Right atrium auricular region (tissue), 2 donors: ENCODE results near the gene CD72. TPM values are rescaled to one million over a fixed set of nuclear protein-coding genes. Genes with fewer than 3 reads are reported as not detected.
"Not testable (repeated sequence)": the region's sequence is repeated elsewhere in the genome, so short reads cannot be mapped to it uniquely, and the experiment has no call there.

Experiments used
- DNase-seq: peaks from one replicate; pipeline ENCODE4 v3.0.0-alpha.2; 2019; ENCODE audit warnings: low spot score
- H3K27ac ChIP-seq, 2 donors: fragments of 200-600 bp; sonication (generic); 1 replicate in 1 of 2; 2 replicates in 1 of 2; pipeline ENCODE4 v1.5.1; 2016 to 2019
- H3K27me3 ChIP-seq, 2 donors: fragments of 200-600 bp; sonication (generic); one replicate each; pipeline versions ENCODE4 v1.5.1 to v1.6.0; 2017 to 2019
- H3K36me3 ChIP-seq: fragments of 200-600 bp; sonication (generic); one replicate; pipeline ENCODE4 v1.5.1; 2016
- H3K4me1 ChIP-seq, 2 donors: fragments of 200-600 bp; sonication (generic); one replicate each; pipeline versions ENCODE4 v1.5.1 to v1.6.0; 2017 to 2019
- H3K4me3 ChIP-seq, 2 donors: fragments of 200-600 bp; sonication (generic); 1 replicate in 1 of 2; 2 replicates in 1 of 2; pipeline ENCODE4 v1.5.1; 2017 to 2019; ENCODE audit warnings: mild to moderate bottlenecking in 1 of 2, moderate library complexity in 1 of 2
- H3K9me3 ChIP-seq, 2 donors: fragments of 200-600 bp; sonication (generic); one replicate each; pipeline ENCODE4 v1.5.1; 2019
- CTCF ChIP-seq, 2 donors: fragments of 200-600 bp; sonication (generic); IDR thresholded peaks; one replicate each; pipeline ENCODE4 v1.5.1; 2019; ENCODE audit warnings: antibody characterized with exemption in 2 of 2
- total RNA-seq, 2 donors: library from RNA; depleted of rRNA; stranded (reverse); fragments of >200 nt; gene quantifications; one replicate each; pipeline ENCODE4 v1.1.0, GENCODE V29; 2016

Gene CD72
- total RNA-seq, 2 donors from 2014 or later, result 0.79 to 1.3 TPM

GRCh38 chr9:35612843-35613242, 5.4 kb downstream of the CD72 start:
- H3K4me3 ChIP-seq, result no peak overlapping the region
- H3K36me3 ChIP-seq, result peaks cover 21% of the 10 kb centered on the region
- H3K27ac ChIP-seq, result no peak overlapping the region
- TF ChIP-seq CTCF (IDR thresholded peaks at IDR 0.05), result no peak
- no peak for DNase-seq
- H3K4me1 ChIP-seq, result peaks cover 0 to 13% of the 10 kb centered on the region in 2 donors
- no peaks in the 10 kb centered on the region for H3K9me3 ChIP-seq
- H3K27me3 ChIP-seq, result no peaks in the 10 kb centered on the region

GRCh38 chr9:35612066-35612465, 6.1 kb downstream of the CD72 start:
- not testable (repeated sequence) for H3K4me1 ChIP-seq, H3K27ac ChIP-seq, DNase-seq, H3K4me3 ChIP-seq, H3K9me3 ChIP-seq, H3K27me3 ChIP-seq
- H3K36me3 ChIP-seq, result peaks cover 27% of the 10 kb centered on the region

GRCh38 chr9:35611230-35611797, 6.9 kb downstream of the CD72 start:
- H3K27me3 ChIP-seq, result no peaks in the 10 kb centered on the region
- peak; percentile 44 to 62 for TF ChIP-seq CTCF (IDR thresholded peaks at IDR 0.05)
- H3K4me1 ChIP-seq, result peaks cover 0 to 9% of the 10 kb centered on the region in 2 donors
- H3K9me3 ChIP-seq, result no peaks in the 10 kb centered on the region
- H3K36me3 ChIP-seq, result peaks cover 27% of the 10 kb centered on the region
- no peak overlapping the region for H3K27ac ChIP-seq
- DNase-seq, result no peak
- no peak overlapping the region for H3K4me3 ChIP-seq

GRCh38 chr9:35609820-35610163, 8.4 kb downstream of the CD72 start:
- Histone ChIP-seq H3K4me3 (no peak overlapping the region), H3K36me3 (peaks cover 27% of the 10 kb centered on the region), H3K27me3 (no peaks in the 10 kb centered on the region), H3K9me3 (no peaks in the 10 kb centered on the region), H3K4me1 (peaks cover 0 to 16% of the 10 kb centered on the region in 2 donors), H3K27ac (no peak overlapping the region)
- no peak for TF ChIP-seq CTCF (IDR thresholded peaks at IDR 0.05)
- DNase-seq, result no peak

GRCh38 chr9:35609001-35609819, 9.0 kb downstream of the CD72 start:
- TF ChIP-seq CTCF (IDR thresholded peaks at IDR 0.05), result no peak
- H3K27ac ChIP-seq, result no peak overlapping the region
- no peak overlapping the region for H3K4me3 ChIP-seq
- no peak for DNase-seq
- no peaks in the 10 kb centered on the region for H3K9me3 ChIP-seq
- peaks cover 0 to 16% of the 10 kb centered on the region in 2 donors for H3K4me1 ChIP-seq
- H3K27me3 ChIP-seq, result no peaks in the 10 kb centered on the region
- peaks cover 27% of the 10 kb centered on the region for H3K36me3 ChIP-seq

- Histone ChIP-seq H3K4me3 (no peak overlapping the region), H3K27ac (no peak overlapping the region), H3K4me1 (peaks cover 0 to 21% of the 10 kb centered on the region in 2 donors), H3K36me3 (peaks cover 27% of the 10 kb centered on the region), H3K27me3 (no peaks in the 10 kb centered on the region), H3K9me3 (no peaks in the 10 kb centered on the region)
- TF ChIP-seq CTCF (IDR thresholded peaks at IDR 0.05), result no peak
- DNase-seq, result no peak
These were observed 10.0 kb downstream of the CD72 start for GRCh38 chr9:35608221-35608620.
